ENCODE measurements around the gene FAM13C. TPM values are rescaled to one million over a fixed set of nuclear protein-coding genes. Genes with fewer than 3 reads are reported as not detected.

The FAM13C gene
- polyA plus RNA-seq, 4 donors: 8.0 to 9.2 (median 9.2) TPM

- DNase-seq (ENCODE audit: low read depth in 4 of 4, low spot score in 3 of 4): no peak
Measured at GRCh38 chr10:59320355-59320754, 42.0 kb downstream of the FAM13C start.

DNA sequence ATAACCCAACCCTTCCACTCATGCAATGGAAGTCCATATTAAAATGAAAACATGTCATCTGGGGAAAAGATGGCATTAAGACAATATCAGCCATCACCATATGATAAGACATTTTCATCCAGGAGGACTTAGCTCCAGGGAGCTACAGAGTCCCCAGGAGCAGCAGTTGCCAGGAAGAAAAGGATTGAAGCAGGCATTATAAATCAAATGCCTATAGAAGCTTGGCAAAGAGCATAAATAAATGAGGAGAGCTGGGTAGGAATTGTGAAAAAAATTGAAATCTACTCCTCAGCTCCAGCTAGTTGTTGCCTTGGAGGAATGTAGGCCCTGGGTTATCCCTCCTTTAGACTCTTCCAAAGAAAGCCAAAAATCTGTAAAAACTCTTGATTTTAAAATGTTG lies 42.5 kb downstream of the FAM13C start:
- DNase-seq (ENCODE audit: low read depth in 4 of 4, low spot score in 3 of 4): no peak

- DNase-seq (ENCODE audit: low read depth in 4 of 4, low spot score in 3 of 4): no peak
Measured at GRCh38 chr10:59317066-59317465, 45.3 kb downstream of the FAM13C start.

DNA sequence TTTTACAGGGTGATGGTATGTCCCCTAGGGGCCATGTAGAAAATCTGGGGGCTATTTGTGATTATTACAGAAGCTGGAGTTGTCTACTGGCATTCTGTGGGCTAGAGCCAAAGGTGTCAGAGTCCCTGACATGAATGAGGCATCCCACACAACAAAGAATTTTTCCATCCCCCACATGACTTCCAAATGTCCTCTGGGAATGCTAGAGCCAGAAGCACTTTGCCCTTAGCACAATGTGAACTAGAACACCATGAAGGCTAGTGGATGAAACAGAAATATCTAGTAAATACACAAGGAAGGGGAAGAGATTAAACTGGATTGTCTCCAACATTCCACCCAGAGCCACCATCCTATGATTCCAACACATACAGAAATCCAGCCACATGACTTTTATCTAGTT lies 46.9 kb downstream of the FAM13C start:
- no peak for DNase-seq (ENCODE audit: low read depth in 4 of 4, low spot score in 3 of 4)

DNA sequence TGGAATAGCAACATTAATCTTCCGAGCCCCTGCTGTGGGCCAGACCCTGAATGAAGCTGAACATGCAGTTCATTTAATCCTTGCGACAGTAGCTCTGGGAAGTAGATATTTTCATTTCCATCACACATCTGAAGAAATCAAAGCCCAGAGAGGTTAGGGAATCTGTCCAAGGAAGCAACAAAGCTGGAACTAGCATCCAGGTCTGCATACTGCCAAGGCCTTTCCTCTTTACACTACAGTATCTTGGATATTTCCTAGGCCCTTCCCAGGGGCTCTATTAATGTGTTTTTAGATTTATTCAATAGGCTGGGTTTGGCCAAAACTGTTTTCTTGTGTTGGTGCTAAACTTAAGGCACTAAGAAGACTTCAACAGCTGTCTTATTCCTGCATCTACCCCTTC lies 48.1 kb downstream of the FAM13C start:
- no peak for DNase-seq (ENCODE audit: low read depth in 4 of 4, low spot score in 3 of 4)

DNA sequence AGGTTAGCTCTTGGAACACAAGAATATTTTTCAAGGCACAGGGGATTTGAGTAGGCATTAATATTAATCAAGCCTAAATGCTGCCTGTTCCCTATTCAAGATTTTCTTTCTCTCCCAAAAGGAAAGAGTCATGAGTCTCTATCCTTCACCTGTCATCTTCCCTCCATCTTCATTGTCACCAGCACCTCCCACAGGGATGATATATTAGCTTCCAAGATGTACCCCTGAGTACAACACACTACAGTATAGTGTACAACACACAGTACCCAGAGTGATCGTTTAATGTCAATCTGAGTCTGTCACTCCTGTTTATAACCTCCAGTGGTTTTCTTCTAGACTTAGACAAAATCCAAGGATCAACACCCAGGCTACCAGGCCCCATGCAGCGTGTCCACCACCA lies 50.1 kb downstream of the FAM13C start:
- no peak for DNase-seq (ENCODE audit: low read depth in 4 of 4, low spot score in 3 of 4)

DNA sequence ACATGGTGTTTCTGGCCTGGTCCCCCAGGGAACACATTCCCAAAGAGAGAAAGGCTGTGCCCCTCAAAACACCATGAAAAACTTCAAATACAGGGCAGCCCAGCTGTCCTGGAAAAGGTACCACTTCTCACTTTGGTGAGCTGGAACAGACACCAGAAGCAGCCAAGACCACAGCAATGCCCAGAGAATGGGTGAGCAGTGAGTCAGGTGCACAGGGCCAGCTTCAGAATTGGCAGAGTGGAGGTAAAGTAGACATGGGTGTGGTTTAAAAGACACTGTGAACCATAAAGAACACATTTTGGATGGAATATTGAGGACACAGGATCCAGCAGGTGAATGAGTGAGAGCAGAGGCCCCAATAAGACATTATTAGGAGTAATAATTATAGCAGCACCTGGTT lies 51.3 kb downstream of the FAM13C start:
- DNase-seq (ENCODE audit: low read depth in 4 of 4, low spot score in 3 of 4): no peak

GRCh38 chr10:59310324-59310914 lies 51.9 kb downstream of the FAM13C start:
- no peak for DNase-seq (ENCODE audit: low read depth in 4 of 4, low spot score in 3 of 4)

- DNase-seq (ENCODE audit: low read depth in 4 of 4, low spot score in 3 of 4): no peak
Measured at GRCh38 chr10:59304521-59305097, 57.7 kb downstream of the FAM13C start.

GRCh38 chr10:59303018-59303417 lies 59.3 kb downstream of the FAM13C start:
- DNase-seq (ENCODE audit: low read depth in 4 of 4, low spot score in 3 of 4): no peak

GRCh38 chr10:59302381-59302780 lies 60.0 kb downstream of the FAM13C start:
- DNase-seq (ENCODE audit: low read depth in 4 of 4, low spot score in 3 of 4): no peak

DNA sequence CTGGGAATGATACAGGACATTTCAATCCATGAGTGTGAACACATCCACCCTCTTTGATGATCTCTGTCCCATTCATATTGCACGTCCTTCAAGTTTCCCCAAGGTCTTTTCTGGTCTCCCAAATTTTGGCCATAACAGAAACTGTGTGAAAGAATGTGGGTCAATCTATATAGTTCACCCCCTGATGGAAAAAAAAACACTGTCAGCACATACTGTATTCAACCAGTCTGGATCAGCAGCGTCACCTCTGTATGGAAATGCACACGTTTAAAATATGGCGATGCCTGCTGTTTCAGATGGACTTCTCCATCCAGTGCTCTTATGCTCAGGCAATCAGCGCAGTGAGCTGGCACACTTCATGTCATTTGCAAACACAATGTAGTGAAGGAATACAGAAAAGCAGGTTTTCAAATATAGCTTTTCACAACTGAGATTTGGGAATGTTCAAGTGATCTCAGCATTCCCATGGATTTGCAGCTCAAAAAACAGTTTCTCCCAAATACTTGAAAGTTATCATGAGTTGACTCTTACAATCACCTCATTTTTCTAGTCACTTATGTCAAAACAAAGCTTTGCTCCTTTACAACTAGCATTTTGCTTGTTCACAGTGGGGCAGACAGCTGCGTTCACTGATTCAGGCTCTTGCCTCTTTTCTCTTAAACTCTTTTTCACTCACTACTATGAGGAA lies 61.1 kb downstream of the FAM13C start:
- DNase-seq (ENCODE audit: low read depth in 4 of 4, low spot score in 3 of 4): no peak

DNA sequence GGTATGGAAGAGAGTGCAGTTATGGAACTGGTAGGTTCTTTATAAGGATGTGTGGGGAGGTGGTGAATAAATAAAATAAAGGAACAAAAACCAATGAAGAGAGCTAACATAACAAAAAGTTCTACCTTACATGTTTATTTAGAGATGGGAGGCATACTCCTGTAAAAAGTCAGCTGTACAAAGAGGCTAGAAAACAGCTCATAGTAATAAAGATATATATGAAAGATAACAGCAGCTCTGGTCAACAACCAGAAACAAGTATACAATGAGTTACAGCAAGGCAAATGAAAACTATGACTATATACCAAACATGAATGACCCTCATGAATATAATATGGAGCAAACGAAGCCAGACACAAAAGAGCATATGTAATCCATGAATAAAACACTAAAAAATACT lies 62.0 kb downstream of the FAM13C start:
- DNase-seq (ENCODE audit: low read depth in 4 of 4, low spot score in 3 of 4): no peak

- DNase-seq (ENCODE audit: low read depth in 4 of 4, low spot score in 3 of 4): no peak
Measured at GRCh38 chr10:59299933-59300332, 62.4 kb downstream of the FAM13C start.

DNA sequence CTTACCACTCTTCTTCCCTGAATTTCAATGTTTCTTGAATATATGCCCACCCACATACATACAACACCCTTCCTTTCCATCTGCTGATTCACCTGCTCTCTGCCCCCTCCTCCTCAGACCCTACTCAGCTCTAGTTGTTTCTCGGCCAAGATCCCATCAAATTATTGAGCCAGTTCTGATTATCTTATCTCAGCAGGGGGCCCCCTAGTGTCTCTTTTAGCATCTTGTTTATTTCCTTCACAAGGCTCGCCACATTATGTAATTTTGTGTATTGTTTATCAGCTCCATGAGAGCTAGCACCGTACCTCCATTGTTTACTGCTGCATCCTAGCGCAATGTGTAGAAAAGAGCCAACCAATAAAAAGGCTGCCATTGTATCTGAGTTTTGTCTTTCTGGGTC lies 71.9 kb downstream of the FAM13C start:
- DNase-seq (ENCODE audit: low read depth in 4 of 4, low spot score in 3 of 4): no peak

DNA sequence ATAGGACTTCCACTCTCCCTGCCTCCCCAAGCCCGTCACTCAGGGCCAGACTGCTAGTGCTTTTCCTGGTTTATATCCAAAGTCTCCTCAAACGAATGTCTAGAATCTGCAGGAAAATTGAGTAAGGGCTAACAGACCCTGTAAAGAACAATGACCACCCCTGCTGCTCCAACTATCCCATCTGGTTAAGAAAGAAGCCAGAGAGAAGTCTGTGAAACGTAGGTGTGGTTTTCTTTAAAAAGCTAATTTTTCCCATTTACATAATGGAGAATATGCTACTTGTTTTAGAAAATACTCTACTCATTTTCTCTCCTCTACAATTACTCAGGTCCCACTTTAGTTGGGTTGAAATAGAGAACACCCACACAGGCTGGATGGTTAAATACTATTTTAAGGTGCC lies 72.5 kb downstream of the FAM13C start:
- no peak for DNase-seq (ENCODE audit: low read depth in 4 of 4, low spot score in 3 of 4)

- no peak for DNase-seq (ENCODE audit: low read depth in 4 of 4, low spot score in 3 of 4)
Measured at GRCh38 chr10:59287587-59288255, 74.6 kb downstream of the FAM13C start.

DNA sequence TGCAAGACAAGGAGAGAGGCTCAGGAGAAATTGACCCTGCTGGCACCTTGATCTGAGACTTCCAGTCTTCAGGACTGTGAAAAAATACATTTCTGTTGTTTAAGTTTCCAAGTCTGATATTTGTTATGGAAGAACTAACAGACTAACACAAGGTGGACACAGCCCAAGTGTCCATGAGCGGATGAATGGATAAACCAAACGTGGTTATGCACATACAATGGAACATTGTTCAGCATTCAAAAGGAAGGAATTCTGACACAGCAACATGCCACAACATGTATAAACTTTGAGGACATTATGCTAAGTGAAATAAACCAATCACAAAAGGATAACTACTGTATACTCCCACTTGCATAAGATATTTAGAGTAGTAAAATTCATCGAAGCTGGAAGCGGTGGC lies 76.5 kb downstream of the FAM13C start:
- DNase-seq (ENCODE audit: low read depth in 4 of 4, low spot score in 3 of 4): no peak

DNA sequence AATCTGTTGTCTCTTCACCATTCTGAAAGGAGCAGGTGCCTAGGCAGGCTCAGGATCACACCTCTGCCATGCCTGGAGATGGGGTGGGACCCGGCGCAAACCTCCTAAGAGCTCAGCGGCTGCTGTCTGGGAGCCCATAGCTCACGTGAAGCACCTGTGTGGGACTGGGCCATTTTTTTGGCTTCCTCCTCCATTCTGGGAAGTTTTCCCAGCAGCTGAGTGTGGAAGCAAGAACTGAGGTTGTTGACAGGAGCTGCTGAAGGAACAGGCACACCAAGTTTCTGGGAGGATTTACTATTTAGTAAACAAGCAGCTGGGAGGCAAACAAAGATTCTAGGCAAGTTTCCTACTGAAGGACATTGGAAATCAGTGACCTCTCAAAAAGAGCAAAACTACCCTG lies 77.3 kb downstream of the FAM13C start:
- no peak for DNase-seq (ENCODE audit: low read depth in 4 of 4, low spot score in 3 of 4)

GRCh38 chr10:59284118-59284975 lies 78.0 kb downstream of the FAM13C start:
- no peak for DNase-seq (ENCODE audit: low read depth in 4 of 4, low spot score in 3 of 4)

All from left renal pelvis (tissue), 4 donors.